IMR-90 (cell line): Measurements from ENCODE around the gene RAB11FIP4.

Experiments used
- CTCF ChIP-seq: conservative IDR thresholded peaks from 2 replicates; pipeline ENCODE4 v1.5.1; 2012; ENCODE audit warnings: mild to moderate bottlenecking, low read depth, low read length, improper control_type of control experiment
- POLR2A ChIP-seq: IDR thresholded peaks from 2 replicates; pipeline ENCODE4 v1.6.1; 2012; ENCODE audit warnings: mild to moderate bottlenecking, low read depth, low read length
- RAD21 ChIP-seq: IDR thresholded peaks from 2 replicates; pipeline ENCODE4 v1.6.1; 2012; ENCODE audit warnings: low read length, improper control_type of control experiment
- USF2 ChIP-seq: fragments of 150-350 bp; IDR thresholded peaks from 2 replicates; pipeline ENCODE4 v1.6.1; 2017; ENCODE audit warnings: mild to moderate bottlenecking, antibody characterized with exemption, low read length, low read depth

GRCh38 chr17:31369266-31369665, 22.2 kb upstream of the RAB11FIP4 start:
- TF ChIP-seq POLR2A (no peak), CTCF (no peak), RAD21 (no peak), USF2 (no peak)
